HepG2 (cell line): ENCODE measurements around the gene ACRBP. TPM values are rescaled to one million over a fixed set of nuclear protein-coding genes. Genes with fewer than 3 reads are reported as not detected.

Experiments used
- CEBPB ChIP-seq: IDR thresholded peaks from 2 replicates; pipeline ENCODE4 v1.6.1; 2011; ENCODE audit warnings: low read depth, low read length, improper control_type of control experiment, borderline replicate concordance
- ETV5 ChIP-seq: IDR thresholded peaks from 2 replicates; pipeline ENCODE4 v1.6.1; 2018; ENCODE audit warnings: missing biosample characterization, missing genetic modification reagents, inconsistent platforms, borderline replicate concordance
- FOXA3 ChIP-seq: IDR thresholded peaks from 2 replicates; pipeline ENCODE4 v1.6.1; 2016; ENCODE audit warnings: missing genetic modification reagents, missing compliant biosample characterization
- GABPA ChIP-seq, 2 experiments: IDR thresholded peaks; 2 replicates each; pipeline ENCODE4 v1.6.1; 2011 to 2016; ENCODE audit warnings: low read depth in 2 of 2, low read length in 1 of 2, missing biosample characterization in 1 of 2, missing genetic modification characterization in 1 of 2
- HNF4A ChIP-seq: sonication (generic); formaldehyde crosslinking; IDR thresholded peaks from 2 replicates; pipeline ENCODE4 v1.4.0; 2020; ENCODE audit warnings: missing genetic modification reagents
- HNF4G ChIP-seq, 2 experiments: sonication (generic) in 1 of 2; formaldehyde crosslinking in 1 of 2; IDR thresholded peaks; 2 replicates each; pipeline versions ENCODE4 v1.4.0 to v1.6.1; 2011 to 2020; ENCODE audit warnings: borderline replicate concordance in 2 of 2, low read depth in 2 of 2, mild to moderate bottlenecking in 2 of 2, low read length in 1 of 2, missing genetic modification reagents in 1 of 2, moderate library complexity in 1 of 2
- KLF15 ChIP-seq: sonication (generic); formaldehyde crosslinking; IDR thresholded peaks from 2 replicates; pipeline ENCODE4 v1.8.1; 2023; ENCODE audit warnings: borderline replicate concordance, mild to moderate bottlenecking, inconsistent platforms, missing genetic modification reagents, mixed read lengths
- MXD1 ChIP-seq: sonication (generic); formaldehyde crosslinking; IDR thresholded peaks from 2 replicates; pipeline ENCODE4 v1.4.0; 2020; ENCODE audit warnings: mild to moderate bottlenecking, missing genetic modification reagents
- NFRKB ChIP-seq: fragments of 450-650 bp; IDR thresholded peaks from 2 replicates; pipeline ENCODE4 v1.6.1; 2017
- NR2C2 ChIP-seq: sonication (generic); formaldehyde crosslinking; IDR thresholded peaks from 2 replicates; pipeline ENCODE4 v1.4.0; 2020; ENCODE audit warnings: missing genetic modification reagents, mild to moderate bottlenecking, moderate library complexity, borderline replicate concordance
- TRIM24 ChIP-seq: sonication (generic); formaldehyde crosslinking; IDR thresholded peaks from 2 replicates; pipeline ENCODE4 v1.8.0; 2022; ENCODE audit warnings: mild to moderate bottlenecking, missing genetic modification reagents
- ZBTB21 ChIP-seq: sonication (generic); formaldehyde crosslinking; IDR thresholded peaks from 2 replicates; pipeline ENCODE4 v1.4.0; 2020; ENCODE audit warnings: missing genetic modification reagents
- ZFP36L1 ChIP-seq: sonication (generic); formaldehyde crosslinking; IDR thresholded peaks from 2 replicates; pipeline ENCODE4 v1.8.0; 2022; ENCODE audit warnings: mild to moderate bottlenecking, missing genetic modification reagents, moderate library complexity
- ZFP36L2 ChIP-seq: sonication (generic); formaldehyde crosslinking; IDR thresholded peaks from 2 replicates; pipeline ENCODE4 v1.4.0; 2020; ENCODE audit warnings: missing genetic modification reagents
- ZNF124 ChIP-seq: sonication (generic); formaldehyde crosslinking; IDR thresholded peaks from 2 replicates; pipeline ENCODE4 v1.4.0; 2020; ENCODE audit warnings: missing genetic modification reagents
- ZNF280B ChIP-seq: sonication (generic); formaldehyde crosslinking; IDR thresholded peaks from 2 replicates; pipeline ENCODE4 v1.5.0; 2020; ENCODE audit warnings: missing genetic modification reagents, mild to moderate bottlenecking, borderline replicate concordance
- ZNF30 ChIP-seq: sonication (generic); formaldehyde crosslinking; IDR thresholded peaks from 2 replicates; pipeline ENCODE4 v1.5.0; 2020; ENCODE audit warnings: mild to moderate bottlenecking, missing genetic modification reagents
- ZNF350 ChIP-seq: sonication (generic); formaldehyde crosslinking; IDR thresholded peaks from 2 replicates; pipeline ENCODE4 v1.4.0; 2020; ENCODE audit warnings: mild to moderate bottlenecking, low read depth, missing genetic modification reagents, borderline replicate concordance
- ZNF460 ChIP-seq: sonication (generic); formaldehyde crosslinking; IDR thresholded peaks from 2 replicates; pipeline ENCODE4 v1.5.1; 2020; ENCODE audit warnings: missing genetic modification reagents, mild to moderate bottlenecking, borderline replicate concordance
- ZNF546 ChIP-seq: sonication (generic); formaldehyde crosslinking; conservative IDR thresholded peaks from 2 replicates; pipeline ENCODE4 v1.8.1; 2023; ENCODE audit warnings: mild to moderate bottlenecking, missing genetic modification reagents
- ZNF564 ChIP-seq: sonication (generic); formaldehyde crosslinking; IDR thresholded peaks from 2 replicates; pipeline ENCODE4 v1.8.1; 2023; ENCODE audit warnings: mild to moderate bottlenecking, missing genetic modification reagents
- ZNF597 ChIP-seq: sonication (generic); formaldehyde crosslinking; IDR thresholded peaks from 2 replicates; pipeline ENCODE4 v1.5.0; 2020; ENCODE audit warnings: missing genetic modification reagents
- polyA plus RNA-seq, 8 experiments: library from polyadenylated mRNA; depleted of rRNA in 3 of 8; stranded (reverse) in 7 of 8; unstranded in 1 of 8; fragments of >200 nt; fragmentation: Illumina TruSeq in 4 of 8; extraction: Trizol in 4 of 8; gene quantifications; 2 replicates each; pipeline versions ENCODE4 v1.2.1 to v1.2.3, GENCODE V29; 2011 to 2016; ENCODE audit warnings: low read depth in 4 of 8, missing spikeins in 1 of 8, mixed read lengths in 1 of 8; ENCODE audit not compliant: insufficient read depth in 1 of 8
- total RNA-seq, 5 experiments: library from RNA; depleted of rRNA; stranded (reverse); fragments of >200 nt; fragmentation: Illumina TruSeq; extraction: Trizol; gene quantifications; 2 replicates each; pipeline ENCODE4 v1.2.3, GENCODE V29; 2016; ENCODE audit warnings: low read depth in 1 of 5
- TF ChIP-seq, protein P1 (sequence below): sonication (generic); formaldehyde crosslinking; IDR thresholded peaks from 2 replicates; pipeline ENCODE4 v1.5.0; 2020; ENCODE audit warnings: mild to moderate bottlenecking, missing genetic modification reagents

The ACRBP gene
- total and polyA plus RNA-seq, 2 of the 13 experiments (the other 11 are each of a cell fraction or from before 2014, with no cell fraction given) = 0.46 TPM; not detected in 1

DNA sequence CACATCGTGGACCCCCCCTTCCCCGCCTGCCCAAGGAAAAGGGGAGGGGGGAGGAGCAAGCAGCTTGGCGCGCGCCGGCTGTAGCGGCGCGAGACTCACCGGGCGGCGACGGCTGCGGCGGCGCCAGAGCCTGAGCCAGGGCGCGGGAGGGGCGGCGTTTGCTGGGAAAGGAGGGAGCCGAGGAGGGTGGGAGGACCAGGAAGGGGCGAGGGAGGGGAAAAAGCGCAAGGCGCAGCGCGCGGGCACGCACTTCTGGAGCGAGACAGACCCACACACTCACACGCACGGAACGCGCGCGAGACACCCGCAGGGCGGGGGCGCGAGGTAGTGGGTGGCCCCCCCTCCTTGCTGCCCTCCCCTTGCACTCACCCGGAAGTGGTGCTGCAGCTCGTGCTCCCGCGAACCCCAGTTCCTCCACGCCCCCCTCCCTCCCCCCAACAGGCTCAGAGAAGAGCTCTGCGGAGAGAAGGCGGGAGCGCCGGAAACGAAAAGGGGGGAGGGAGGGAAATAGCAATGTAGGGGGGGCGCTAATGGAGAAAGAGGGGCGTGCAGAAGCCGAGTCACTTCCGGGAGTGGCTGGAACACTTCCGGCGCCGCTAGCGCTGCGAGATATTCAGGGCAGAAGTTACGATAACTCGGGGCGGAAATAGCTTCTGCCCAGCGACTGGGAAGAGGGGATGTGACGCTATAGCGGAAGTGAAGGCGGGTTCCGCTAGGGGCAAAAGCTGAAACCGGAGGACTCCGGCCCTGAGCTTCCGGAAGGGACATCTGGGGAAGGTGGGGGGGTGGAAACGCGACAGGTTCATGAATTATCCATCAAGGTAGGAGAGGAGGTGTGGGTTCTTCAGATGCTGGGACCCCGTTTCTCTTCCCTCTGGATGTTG, 42.0 kb upstream of the ACRBP start, which contains the start of gene ZNF384 (continued):
- TF ChIP-seq HNF4G (IDR thresholded peaks at IDR 0.05; ENCODE audit: borderline replicate concordance, low read depth, low read length) (0 out of 2 replicates have a peak, but pooled peaks have one; percentile 29), HNF4G (CRISPR knock-in tag; IDR thresholded peaks at IDR 0.05; ENCODE audit: borderline replicate concordance, low read depth) (no peak), ZFP36L2 (CRISPR knock-in tag) (no peak), ZFP36L1 (CRISPR knock-in tag) (no peak), ZNF564 (CRISPR knock-in tag) (peak; percentile 67; the same call in 1 of the 2 replicates), KLF15 (CRISPR knock-in tag) (no peak; the same call in 1 of the 2 replicates), ETV5 (CRISPR knock-in tag) (peak; percentile 89), FOXA3 (CRISPR knock-in tag) (peak; percentile 20; the same call in 1 of the 2 replicates), ZNF546 (CRISPR knock-in tag) (no peak), ZNF350 (CRISPR knock-in tag) (peak; percentile 81; the same call in 1 of the 2 replicates), ZNF597 (CRISPR knock-in tag) (no peak), ZNF280B (no peak), ZNF460 (CRISPR knock-in tag) (0 out of 2 replicates have a peak, but pooled peaks have one; percentile 13), ZNF124 (CRISPR knock-in tag) (no peak), ZNF30 (CRISPR knock-in tag) (no peak), NFRKB (no peak), HNF4A (CRISPR knock-in tag) (no peak), ZBTB21 (CRISPR knock-in tag) (peak; percentile 94), CEBPB (no peak), GABPA (IDR thresholded peaks at IDR 0.05; ENCODE audit: low read depth, low read length) (peak; percentile 88), GABPA (CRISPR knock-in tag; IDR thresholded peaks at IDR 0.05; ENCODE audit: low read depth) (peak; percentile 98), TRIM24 (CRISPR knock-in tag) (no peak), NR2C2 (CRISPR knock-in tag) (peak; percentile 99), MXD1 (0 out of 2 replicates have a peak, but pooled peaks have one; percentile 39)
- TF ChIP-seq, protein P1, sequence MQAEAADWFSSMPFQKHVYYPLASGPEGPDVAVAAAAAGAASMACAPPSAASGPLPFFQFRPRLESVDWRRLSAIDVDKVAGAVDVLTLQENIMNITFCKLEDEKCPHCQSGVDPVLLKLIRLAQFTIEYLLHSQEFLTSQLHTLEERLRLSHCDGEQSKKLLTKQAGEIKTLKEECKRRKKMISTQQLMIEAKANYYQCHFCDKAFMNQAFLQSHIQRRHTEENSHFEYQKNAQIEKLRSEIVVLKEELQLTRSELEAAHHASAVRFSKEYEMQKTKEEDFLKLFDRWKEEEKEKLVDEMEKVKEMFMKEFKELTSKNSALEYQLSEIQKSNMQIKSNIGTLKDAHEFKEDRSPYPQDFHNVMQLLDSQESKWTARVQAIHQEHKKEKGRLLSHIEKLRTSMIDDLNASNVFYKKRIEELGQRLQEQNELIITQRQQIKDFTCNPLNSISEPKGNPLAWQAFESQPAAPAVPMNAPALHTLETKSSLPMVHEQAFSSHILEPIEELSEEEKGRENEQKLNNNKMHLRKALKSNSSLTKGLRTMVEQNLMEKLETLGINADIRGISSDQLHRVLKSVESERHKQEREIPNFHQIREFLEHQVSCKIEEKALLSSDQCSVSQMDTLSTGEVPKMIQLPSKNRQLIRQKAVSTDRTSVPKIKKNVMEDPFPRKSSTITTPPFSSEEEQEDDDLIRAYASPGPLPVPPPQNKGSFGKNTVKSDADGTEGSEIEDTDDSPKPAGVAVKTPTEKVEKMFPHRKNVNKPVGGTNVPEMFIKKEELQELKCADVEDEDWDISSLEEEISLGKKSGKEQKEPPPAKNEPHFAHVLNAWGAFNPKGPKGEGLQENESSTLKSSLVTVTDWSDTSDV = peak; percentile 80; the same call in 1 of the 2 replicates
